Prostate gland (tissue), 2 donors: ENCODE data around the gene TWF2.

Experiments
- POLR2A ChIP-seq: fragments of 450-650 bp; IDR thresholded peaks from one replicate; pipeline ENCODE4 v1.6.1; 2016; ENCODE audit warnings: antibody characterized with exemption, mild to moderate bottlenecking
- TF ChIP-seq, protein P1 (sequence below), 4 experiments: fragments of 200-600 bp in 2 of 4; fragments of 450-650 bp in 2 of 4; sonication (generic) in 2 of 4; IDR thresholded peaks; 1 replicate in 3 of 4; 2 replicates in 1 of 4; pipeline ENCODE4 v1.5.1; 2016 to 2019; ENCODE audit warnings: antibody characterized with exemption in 4 of 4, mild to moderate bottlenecking in 2 of 4, moderate library complexity in 2 of 4

DNA sequence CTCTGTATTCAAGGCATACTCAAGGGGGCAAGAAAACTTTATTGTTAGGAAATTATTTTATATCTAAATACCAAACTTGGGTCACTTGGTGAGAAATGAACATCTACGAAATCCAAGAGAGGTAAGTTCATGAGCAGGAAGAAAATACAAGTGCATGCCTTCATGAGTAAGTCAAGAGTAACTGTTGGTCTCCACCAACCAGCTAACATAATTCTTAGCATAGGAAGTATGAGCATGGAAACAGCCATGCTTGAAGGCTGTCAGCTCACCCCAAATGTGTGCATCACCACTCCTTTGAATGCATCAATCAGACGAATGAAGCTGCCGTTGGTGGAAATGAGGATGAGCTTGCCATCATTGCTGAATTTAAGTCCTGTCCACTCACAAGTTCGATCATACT is 20.5 kb upstream of the TWF2 start:
- TF ChIP-seq POLR2A: no peak
- TF ChIP-seq, protein P1, sequence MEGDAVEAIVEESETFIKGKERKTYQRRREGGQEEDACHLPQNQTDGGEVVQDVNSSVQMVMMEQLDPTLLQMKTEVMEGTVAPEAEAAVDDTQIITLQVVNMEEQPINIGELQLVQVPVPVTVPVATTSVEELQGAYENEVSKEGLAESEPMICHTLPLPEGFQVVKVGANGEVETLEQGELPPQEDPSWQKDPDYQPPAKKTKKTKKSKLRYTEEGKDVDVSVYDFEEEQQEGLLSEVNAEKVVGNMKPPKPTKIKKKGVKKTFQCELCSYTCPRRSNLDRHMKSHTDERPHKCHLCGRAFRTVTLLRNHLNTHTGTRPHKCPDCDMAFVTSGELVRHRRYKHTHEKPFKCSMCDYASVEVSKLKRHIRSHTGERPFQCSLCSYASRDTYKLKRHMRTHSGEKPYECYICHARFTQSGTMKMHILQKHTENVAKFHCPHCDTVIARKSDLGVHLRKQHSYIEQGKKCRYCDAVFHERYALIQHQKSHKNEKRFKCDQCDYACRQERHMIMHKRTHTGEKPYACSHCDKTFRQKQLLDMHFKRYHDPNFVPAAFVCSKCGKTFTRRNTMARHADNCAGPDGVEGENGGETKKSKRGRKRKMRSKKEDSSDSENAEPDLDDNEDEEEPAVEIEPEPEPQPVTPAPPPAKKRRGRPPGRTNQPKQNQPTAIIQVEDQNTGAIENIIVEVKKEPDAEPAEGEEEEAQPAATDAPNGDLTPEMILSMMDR (IDR thresholded peaks at IDR 0.05): no peak
